HuH-7 (cell line): ENCODE measurements around the gene MSL3.

Source experiments
- DNase-seq: peaks from one replicate; pipeline ENCODE4 v3.0.0; 2011; ENCODE audit warnings: low spot score

Gene MSL3

GRCh38 chrX:11757719-11758399 lies at the start of gene MSL3:
TSS of gene MSL3 (plus strand) at chrX:11758237. CDS start at chrX:11758264, 27 bp downstream.
- no peak for DNase-seq

GRCh38 chrX:11722304-11722703 lies 35.7 kb upstream of the MSL3 start:
- no peak for DNase-seq

GRCh38 chrX:11724122-11725017 lies 33.7 kb upstream of the MSL3 start:
- peak; percentile 1 for DNase-seq

- DNase-seq = no peak
Measured at GRCh38 chrX:11725631-11726442, 32.2 kb upstream of the MSL3 start.

GRCh38 chrX:11728556-11728955 lies 29.5 kb upstream of the MSL3 start:
- DNase-seq = no peak

- no peak for DNase-seq
Measured at GRCh38 chrX:11733614-11734013, 24.4 kb upstream of the MSL3 start.

GRCh38 chrX:11739776-11740175 lies 18.3 kb upstream of the MSL3 start:
- no peak for DNase-seq

- DNase-seq = no peak
Measured at GRCh38 chrX:11740794-11741193, 17.2 kb upstream of the MSL3 start.

- DNase-seq = no peak
Measured at GRCh38 chrX:11741574-11741973, 16.5 kb upstream of the MSL3 start.

- no peak for DNase-seq
Measured at GRCh38 chrX:11745881-11746280, 12.2 kb upstream of the MSL3 start.

- no peak for DNase-seq
Measured at GRCh38 chrX:11750046-11750445, 8.0 kb upstream of the MSL3 start.

- no peak for DNase-seq
Measured at GRCh38 chrX:11750694-11751093, 7.3 kb upstream of the MSL3 start.

GRCh38 chrX:11751261-11751660 lies 6.8 kb upstream of the MSL3 start:
- no peak for DNase-seq

- no peak for DNase-seq
Measured at GRCh38 chrX:11753668-11754067, 4.4 kb upstream of the MSL3 start.

GRCh38 chrX:11754958-11755645 lies 2.9 kb upstream of the MSL3 start:
- no peak for DNase-seq

GRCh38 chrX:11755724-11756123 lies 2.3 kb upstream of the MSL3 start:
- no peak for DNase-seq

GRCh38 chrX:11756354-11757318 lies 1.4 kb upstream of the MSL3 start:
- no peak for DNase-seq

- DNase-seq = no peak
Measured at GRCh38 chrX:11757397-11757718, 679 bp upstream of the MSL3 start.

- no peak for DNase-seq
Measured at GRCh38 chrX:11758400-11759171, 549 bp downstream of the MSL3 start.

- no peak for DNase-seq
Measured at GRCh38 chrX:11759172-11759460, 1.1 kb downstream of the MSL3 start.
